H9 (cell line): ENCODE results near the gene SP6. TPM values are rescaled to one million over a fixed set of nuclear protein-coding genes. Genes with fewer than 3 reads are reported as not detected.

Source experiments
- DNase-seq: peaks from one replicate; pipeline ENCODE4 v3.0.0-alpha.2; 2017
- H2AFZ ChIP-seq: one replicate; pipeline ENCODE4 v1.6.1; 2013; ENCODE audit warnings: mild to moderate bottlenecking, low read length, control low read depth, moderate library complexity
- H2AK5ac ChIP-seq: 2 replicates; pipeline ENCODE4 v1.6.1; 2013; ENCODE audit warnings: low read length, control low read depth, mixed read lengths; ENCODE audit not compliant: insufficient read length
- H2BK120ac ChIP-seq: one replicate; pipeline ENCODE4 v1.6.1; 2013; ENCODE audit warnings: low read depth, mild to moderate bottlenecking, low read length, control low read depth, inconsistent platforms; ENCODE audit not compliant: poor library complexity, severe bottlenecking
- H2BK12ac ChIP-seq: 2 replicates; pipeline ENCODE4 v1.6.1; 2013; ENCODE audit warnings: low read length, control low read depth, mixed read lengths, low read depth; ENCODE audit not compliant: insufficient read length
- H2BK15ac ChIP-seq: 2 replicates; pipeline ENCODE4 v1.6.1; 2013; ENCODE audit warnings: low read depth, low read length, control low read depth
- H2BK20ac ChIP-seq: one replicate; pipeline ENCODE4 v1.6.1; 2013; ENCODE audit warnings: low read depth, mild to moderate bottlenecking, low read length, control low read depth, inconsistent platforms; ENCODE audit not compliant: poor library complexity, severe bottlenecking
- H2BK5ac ChIP-seq: 2 replicates; pipeline ENCODE4 v1.6.1; 2013; ENCODE audit warnings: low read length, control low read depth, mixed read lengths; ENCODE audit not compliant: insufficient read length
- H3K14ac ChIP-seq: 2 replicates; pipeline ENCODE4 v1.6.1; 2013; ENCODE audit warnings: low read length, control low read depth; ENCODE audit not compliant: insufficient read depth
- H3K18ac ChIP-seq: 2 replicates; pipeline ENCODE4 v1.6.1; 2013; ENCODE audit warnings: low read depth, mild to moderate bottlenecking, mixed read lengths, low read length, control low read depth; ENCODE audit not compliant: insufficient read length
- H3K23ac ChIP-seq: 2 replicates; pipeline ENCODE4 v1.6.1; 2013; ENCODE audit warnings: low read length, control low read depth, mixed read lengths, low read depth; ENCODE audit not compliant: insufficient read length
- H3K23me2 ChIP-seq: 2 replicates; pipeline ENCODE4 v1.6.1; 2013; ENCODE audit warnings: low read depth, mild to moderate bottlenecking, mixed read lengths, low read length, control low read depth; ENCODE audit not compliant: insufficient read length, poor library complexity, severe bottlenecking
- H3K27ac ChIP-seq: 2 replicates; pipeline ENCODE4 v1.5.1; 2013; ENCODE audit warnings: low read length, control low read depth, mixed read lengths, low read depth; ENCODE audit not compliant: insufficient read length
- H3K27me3 ChIP-seq: 2 replicates; pipeline ENCODE4 v1.6.1; 2013; ENCODE audit warnings: low read length, control low read depth, inconsistent platforms; ENCODE audit not compliant: insufficient read depth
- H3K4ac ChIP-seq: 2 replicates; pipeline ENCODE4 v1.6.1; 2013; ENCODE audit warnings: low read depth, mild to moderate bottlenecking, control low read depth, inconsistent platforms, low read length, moderate library complexity
- H3K4me1 ChIP-seq: 2 replicates; pipeline ENCODE4 v1.6.1; 2013; ENCODE audit warnings: low read length, control low read depth, inconsistent platforms; ENCODE audit not compliant: insufficient read depth
- H3K4me2 ChIP-seq: 2 replicates; pipeline ENCODE4 v1.6.1; 2013; ENCODE audit warnings: low read length, control low read depth, mixed read lengths; ENCODE audit not compliant: insufficient read length, insufficient read depth
- H3K56ac ChIP-seq: 2 replicates; pipeline ENCODE4 v1.6.1; 2013; ENCODE audit warnings: low read depth, mild to moderate bottlenecking, mixed read lengths, low read length, control low read depth; ENCODE audit not compliant: insufficient read length
- H3K79me1 ChIP-seq: 2 replicates; pipeline ENCODE4 v1.6.1; 2013; ENCODE audit warnings: low read depth, mild to moderate bottlenecking, moderate library complexity, low read length, control low read depth, inconsistent platforms; ENCODE audit not compliant: insufficient read depth, poor library complexity, severe bottlenecking
- H3K79me2 ChIP-seq: 2 replicates; pipeline ENCODE4 v1.6.1; 2013; ENCODE audit warnings: low read length, control low read depth, inconsistent platforms; ENCODE audit not compliant: insufficient read depth
- H3K9ac ChIP-seq: 2 replicates; pipeline ENCODE4 v1.6.1; 2013; ENCODE audit warnings: low read length, control low read depth, mixed read lengths; ENCODE audit not compliant: insufficient read length; ENCODE audit errors: extremely low read depth
- H3K9me3 ChIP-seq: one replicate; pipeline ENCODE4 v1.6.1; 2013; ENCODE audit warnings: low read depth, low read length, inconsistent platforms; ENCODE audit not compliant: control insufficient read depth
- H3T11ph ChIP-seq: one replicate; pipeline ENCODE4 v1.6.1; 2013; ENCODE audit warnings: mild to moderate bottlenecking, low read length, control low read depth, inconsistent platforms
- H4K20me1 ChIP-seq: one replicate; pipeline ENCODE4 v1.6.1; 2013; ENCODE audit not compliant: control insufficient read depth, insufficient read length, insufficient read depth
- H4K5ac ChIP-seq: 2 replicates; pipeline ENCODE4 v1.6.1; 2013; ENCODE audit warnings: low read depth, mild to moderate bottlenecking, mixed read lengths, low read length, control low read depth; ENCODE audit not compliant: insufficient read length
- H4K8ac ChIP-seq: replicated peaks from 2 replicates; pipeline ENCODE4 v1.6.1; 2013; ENCODE audit warnings: low read length, control low read depth, mixed read lengths, low read depth; ENCODE audit not compliant: insufficient read length
- H4K91ac ChIP-seq: 2 replicates; pipeline ENCODE4 v1.6.1; 2013; ENCODE audit warnings: low read depth, mild to moderate bottlenecking, moderate library complexity, mixed read lengths, low read length, control low read depth; ENCODE audit not compliant: insufficient read length
- H3K27ac Mint-ChIP-seq, 3 experiments: 2 replicates in 2 of 3; 3 replicates in 1 of 3; pipeline ENCODE4 v1.8.0; 2020 to 2021; ENCODE audit warnings: mixed read lengths in 3 of 3, mild to moderate bottlenecking in 1 of 3, moderate library complexity in 1 of 3
- H3K27me3 Mint-ChIP-seq: 2 replicates; pipeline ENCODE4 v1.8.0; 2021; ENCODE audit warnings: low read depth, mild to moderate bottlenecking, moderate library complexity, mixed read lengths
- H3K36me3 Mint-ChIP-seq, 3 experiments: 2 replicates in 2 of 3; 3 replicates in 1 of 3; pipeline ENCODE4 v1.8.0; 2020 to 2021; ENCODE audit warnings: low read depth in 3 of 3, mixed read lengths in 3 of 3; ENCODE audit not compliant: insufficient read depth in 1 of 3
- H3K4me1 Mint-ChIP-seq, 2 experiments: 2 replicates each; pipeline ENCODE4 v1.8.0; 2020; ENCODE audit warnings: mixed read lengths in 2 of 2
- H3K4me3 Mint-ChIP-seq, 2 experiments: 2 replicates in 1 of 2; 3 replicates in 1 of 2; pipeline ENCODE4 v1.8.0; 2020 to 2021; ENCODE audit warnings: mild to moderate bottlenecking in 2 of 2, mixed read lengths in 2 of 2, moderate library complexity in 1 of 2
- H3K9me3 Mint-ChIP-seq, 2 experiments: 2 replicates in 1 of 2; 3 replicates in 1 of 2; pipeline ENCODE4 v1.8.0; 2020; ENCODE audit warnings: mild to moderate bottlenecking in 2 of 2, mixed read lengths in 2 of 2, moderate library complexity in 1 of 2
- WGBS: extraction: QIAGEN DNeasy Blood & Tissue Kit; methylation state at CpG from one replicate; pipeline ENCODE4 v1.1.7; 2013; ENCODE audit warnings: missing lambda C conversion rate, low lambda C conversion rate, mixed read lengths; ENCODE audit not compliant: insufficient read length; ENCODE audit errors: extremely low coverage; 5-methylcytosine and 5-hydroxymethylcytosine counted together
- total RNA-seq: library from RNA; stranded (reverse); gene quantifications from 2 replicates; pipeline ENCODE4 v1.2.1, GENCODE V29; 2021
- TF ChIP-seq, protein P1 (sequence below): fragments of 200-600 bp; sonication (generic); conservative IDR thresholded peaks from 3 replicates; pipeline ENCODE4 v1.8.0; 2021; ENCODE audit warnings: antibody characterized with exemption, mild to moderate bottlenecking

The SP6 gene
- total RNA-seq, 1 experiment from 2014 or later: 0.90 TPM

GRCh38 chr17:47812146-47812920 lies 38.6 kb downstream of the SP6 start:
- Histone ChIP-seq H3K27ac (no peak overlapping the region), H3K56ac (no peak overlapping the region), H4K5ac (no peak overlapping the region), H3K23me2 (no peaks in the 10 kb centered on the region), H4K8ac (no peak overlapping the region), H2AFZ (no peak overlapping the region), H2BK120ac (no peak overlapping the region), H3K4ac (no peak overlapping the region), H3K79me1 (no peaks in the 10 kb centered on the region), H3K9me3 (no peaks in the 10 kb centered on the region), H3K14ac (no peak overlapping the region), H2AK5ac (no peak overlapping the region), H3T11ph (no peak overlapping the region), H4K20me1 (no peaks in the 10 kb centered on the region), H2BK5ac (no peak overlapping the region), H3K79me2 (no peaks in the 10 kb centered on the region), H3K18ac (no peak overlapping the region), H3K27me3 (no peaks in the 10 kb centered on the region), H2BK15ac (no peak overlapping the region), H3K9ac (no peak overlapping the region), H2BK20ac (no peak overlapping the region), H3K4me2 (no peak overlapping the region), H3K23ac (no peak overlapping the region), H4K91ac (no peak overlapping the region), H2BK12ac (no peak overlapping the region), H3K4me1 (no peaks in the 10 kb centered on the region)
- WGBS: no CpG with 5 or more reads among the region's 18 CpGs
- TF ChIP-seq, protein P1, sequence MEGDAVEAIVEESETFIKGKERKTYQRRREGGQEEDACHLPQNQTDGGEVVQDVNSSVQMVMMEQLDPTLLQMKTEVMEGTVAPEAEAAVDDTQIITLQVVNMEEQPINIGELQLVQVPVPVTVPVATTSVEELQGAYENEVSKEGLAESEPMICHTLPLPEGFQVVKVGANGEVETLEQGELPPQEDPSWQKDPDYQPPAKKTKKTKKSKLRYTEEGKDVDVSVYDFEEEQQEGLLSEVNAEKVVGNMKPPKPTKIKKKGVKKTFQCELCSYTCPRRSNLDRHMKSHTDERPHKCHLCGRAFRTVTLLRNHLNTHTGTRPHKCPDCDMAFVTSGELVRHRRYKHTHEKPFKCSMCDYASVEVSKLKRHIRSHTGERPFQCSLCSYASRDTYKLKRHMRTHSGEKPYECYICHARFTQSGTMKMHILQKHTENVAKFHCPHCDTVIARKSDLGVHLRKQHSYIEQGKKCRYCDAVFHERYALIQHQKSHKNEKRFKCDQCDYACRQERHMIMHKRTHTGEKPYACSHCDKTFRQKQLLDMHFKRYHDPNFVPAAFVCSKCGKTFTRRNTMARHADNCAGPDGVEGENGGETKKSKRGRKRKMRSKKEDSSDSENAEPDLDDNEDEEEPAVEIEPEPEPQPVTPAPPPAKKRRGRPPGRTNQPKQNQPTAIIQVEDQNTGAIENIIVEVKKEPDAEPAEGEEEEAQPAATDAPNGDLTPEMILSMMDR: no peak
- DNase-seq: peak; percentile 24
- Mint-ChIP-seq H3K4me3 (no peak overlapping the region), H3K36me3 (peaks cover 0 to 27% (median 4%) of the 10 kb centered on the region in 3 experiments; a peak in 6 of 7 replicates), H3K9me3 (no peaks in the 10 kb centered on the region; a peak in 1 of 5 replicates), H3K27ac (peak overlapping the region in 2 of 3 experiments; percentile 28 to 82; a peak in 2 of 7 replicates), H3K27me3 (no peaks in the 10 kb centered on the region), H3K4me1 (peaks cover 6 to 7% of the 10 kb centered on the region in 2 experiments; a peak in 3 of 4 replicates)
